Measurements from ENCODE around the gene STK16. TPM values are rescaled to one million over a fixed set of nuclear protein-coding genes. Genes with fewer than 3 reads are reported as not detected.

STK16 gene
- polyA plus RNA-seq, 1 donor from 2014 or later = 64.9 TPM

DNA sequence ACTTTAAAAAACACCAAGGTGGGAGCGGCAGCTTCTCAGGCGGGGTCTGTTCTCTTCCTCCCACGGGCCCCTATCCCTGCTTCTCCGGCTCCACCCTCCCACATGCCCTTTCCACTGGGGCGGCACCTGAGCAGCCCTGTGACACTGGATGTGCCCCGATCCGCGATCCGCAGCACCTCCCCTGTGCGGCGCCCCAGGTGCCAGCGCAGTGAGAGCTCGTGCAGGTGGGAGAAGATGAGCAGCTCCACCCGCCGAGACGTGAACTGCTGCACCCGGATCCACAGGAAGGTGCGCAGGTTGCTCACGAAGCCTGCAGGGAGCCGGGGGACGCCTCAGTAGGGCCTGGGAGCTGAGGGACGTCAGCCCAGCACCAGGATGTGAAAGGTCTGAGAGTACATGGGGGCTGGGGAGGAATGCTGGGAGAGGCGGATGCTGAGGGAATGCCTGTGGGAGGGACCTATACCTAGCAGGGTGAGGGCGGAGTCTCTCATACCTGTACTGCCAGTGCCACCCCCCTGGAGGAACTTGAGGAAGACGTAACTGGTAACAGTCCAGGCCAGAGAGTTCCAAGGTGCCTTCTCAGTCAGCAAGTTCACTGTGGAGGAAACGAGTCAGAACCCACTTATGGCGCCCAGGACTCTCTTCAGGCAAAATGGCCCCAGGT, 29.3 kb upstream of the STK16 start:
- Histone ChIP-seq H2AFZ (ENCODE audit: low read depth, low read length) (no peak overlapping the region), H3K27me3 (ENCODE audit: insufficient read depth, low read depth, low read length) (no peaks in the 10 kb centered on the region), H3K4me2 (ENCODE audit: low read length) (no peak overlapping the region), H3K27ac (ENCODE audit: low read length) (no peak overlapping the region), H4K20me1 (ENCODE audit: insufficient read depth) (no peaks in the 10 kb centered on the region), H3K9me3 (ENCODE audit: low read length) (no peaks in the 10 kb centered on the region), H3K36me3 (ENCODE audit: insufficient read depth, low read length) (no peaks in the 10 kb centered on the region), H3F3A (ENCODE audit: insufficient read depth, low read length, poor library complexity, severe bottlenecking) (no peaks in the 10 kb centered on the region), H3K9ac (ENCODE audit: low read length) (no peak overlapping the region), H3K4me3 (ENCODE audit: low read length) (no peak overlapping the region), H3K79me2 (replicated peaks; ENCODE audit: insufficient read depth, low read length) (no peaks in the 10 kb centered on the region), H3K9me2 (ENCODE audit: insufficient read depth, low read length) (no peaks in the 10 kb centered on the region)
- TF ChIP-seq RAD21 (conservative IDR thresholded peaks at IDR 0.05) (no peak), POLR2AphosphoS5 (IDR thresholded peaks at IDR 0.05) (no peak), SMC3 (conservative IDR thresholded peaks at IDR 0.05; ENCODE audit: poor library complexity) (no peak), CTCF (IDR thresholded peaks at IDR 0.05; ENCODE audit: poor library complexity, severe bottlenecking) (no peak), MXI1 (conservative IDR thresholded peaks at IDR 0.05; ENCODE audit: poor library complexity, severe bottlenecking) (no peak), TAF1 (IDR thresholded peaks at IDR 0.05; ENCODE audit: low read depth) (no peak)

DNA sequence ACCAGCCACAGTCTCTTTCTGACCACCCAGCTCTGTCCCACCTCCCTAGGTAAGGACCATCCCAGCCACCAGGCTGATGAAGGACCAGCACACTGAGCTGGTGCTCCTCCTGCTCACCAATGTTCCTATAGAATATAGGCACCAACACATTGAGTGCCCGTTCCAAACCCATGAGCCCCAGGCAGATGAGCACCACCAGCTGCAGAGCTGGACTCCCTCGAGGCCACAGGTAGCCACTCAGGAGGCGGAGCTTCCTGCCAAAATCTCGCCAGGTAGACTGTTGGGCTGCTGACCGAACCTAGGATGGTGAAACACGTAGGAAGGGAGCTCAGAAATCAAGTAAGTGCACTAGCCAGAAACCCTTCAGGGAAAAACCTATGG, 28.8 kb upstream of the STK16 start:
- Histone ChIP-seq H3K79me2 (replicated peaks; ENCODE audit: insufficient read depth, low read length) (no peaks in the 10 kb centered on the region), H3K9me2 (ENCODE audit: insufficient read depth, low read length) (no peaks in the 10 kb centered on the region), H3K4me2 (ENCODE audit: low read length) (no peak overlapping the region), H3K27ac (ENCODE audit: low read length) (no peak overlapping the region), H3K27me3 (ENCODE audit: insufficient read depth, low read depth, low read length) (no peaks in the 10 kb centered on the region), H3F3A (ENCODE audit: insufficient read depth, low read length, poor library complexity, severe bottlenecking) (no peaks in the 10 kb centered on the region), H4K20me1 (ENCODE audit: insufficient read depth) (no peaks in the 10 kb centered on the region), H3K9ac (ENCODE audit: low read length) (no peak overlapping the region), H3K9me3 (ENCODE audit: low read length) (no peaks in the 10 kb centered on the region), H3K36me3 (ENCODE audit: insufficient read depth, low read length) (no peaks in the 10 kb centered on the region), H3K4me3 (ENCODE audit: low read length) (no peak overlapping the region), H2AFZ (ENCODE audit: low read depth, low read length) (no peak overlapping the region)
- TF ChIP-seq REST (IDR thresholded peaks at IDR 0.05; ENCODE audit: borderline replicate concordance) = no peak
- TF ChIP-seq EP300 (conservative IDR thresholded peaks at IDR 0.05; ENCODE audit: poor library complexity, severe bottlenecking) = no peak
- no peak for TF ChIP-seq TAF1 (IDR thresholded peaks at IDR 0.05; ENCODE audit: low read depth)
- TF ChIP-seq POLR2AphosphoS5 (IDR thresholded peaks at IDR 0.05) = no peak
- no peak for TF ChIP-seq CTCF (IDR thresholded peaks at IDR 0.05; ENCODE audit: poor library complexity, severe bottlenecking)
- TF ChIP-seq RAD21 (conservative IDR thresholded peaks at IDR 0.05) = no peak
- no peak for TF ChIP-seq SMC3 (conservative IDR thresholded peaks at IDR 0.05; ENCODE audit: poor library complexity)
- TF ChIP-seq EZH2 (IDR thresholded peaks at IDR 0.05; ENCODE audit: borderline replicate concordance, insufficient read depth, low read length, poor library complexity, severe bottlenecking) = no peak
- no peak for TF ChIP-seq MXI1 (conservative IDR thresholded peaks at IDR 0.05; ENCODE audit: poor library complexity, severe bottlenecking)

Measured in neural cell (in vitro differentiated cells).